Brain microvascular endothelial cell (primary cell): ENCODE data around the gene PRORP.
"Not testable (repeated sequence)": the region's sequence is repeated elsewhere in the genome, so short reads cannot be mapped to it uniquely, and the experiment has no call there.

Experiments used
- DNase-seq: peaks from one replicate; pipeline ENCODE4 v3.0.0-alpha.2; 2020
- H3K27ac ChIP-seq: fragments of 250-450 bp; sonication (Bioruptor Pico); 2 replicates; pipeline ENCODE4 v1.5.1; 2020; ENCODE audit warnings: mild to moderate bottlenecking, moderate library complexity
- H3K27me3 ChIP-seq: fragments of 250-450 bp; sonication (Bioruptor Pico); replicated peaks from 2 replicates; pipeline ENCODE4 v1.5.1; 2020; ENCODE audit warnings: mild to moderate bottlenecking
- H3K36me3 ChIP-seq: fragments of 250-450 bp; sonication (Bioruptor Pico); replicated peaks from 2 replicates; pipeline ENCODE4 v1.5.1; 2020; ENCODE audit warnings: mild to moderate bottlenecking
- H3K4me3 ChIP-seq: 2 replicates; pipeline ENCODE4 v1.5.1; 2011; ENCODE audit warnings: low read depth, mild to moderate bottlenecking, control low read depth, low read length, moderate library complexity
- CTCF ChIP-seq: IDR thresholded peaks from 2 replicates; pipeline ENCODE4 v1.5.1; 2011; ENCODE audit warnings: low read depth, mild to moderate bottlenecking, moderate library complexity, low read length, control low read depth, inconsistent platforms; ENCODE audit errors: missing control alignments
- in situ Hi-C: cut with HindIII; loops from 2 replicates; pipeline ENCODE4 v1.10.0; 2017; ENCODE audit warnings: low sequenced_read_pairs, low pct_ligation_motif_present

Gene PRORP

GRCh38 chr14:35085441-35085840 lies 36.9 kb upstream of the PRORP start:
- Histone ChIP-seq H3K4me3 (no peak overlapping the region), H3K27ac (no peak overlapping the region), H3K36me3 (peaks cover 26% of the 10 kb centered on the region), H3K27me3 (no peaks in the 10 kb centered on the region)
- TF ChIP-seq CTCF = no peak
- no peak for DNase-seq
- in situ Hi-C loops = loop anchor here (25.0 kb wide), 1 partner anchor 327 kb away; the partner anchor contains the start of gene NFKBIA

GRCh38 chr14:35088514-35088913 lies 33.8 kb upstream of the PRORP start:
- in situ Hi-C loops = loop anchor here (25.0 kb wide), 1 partner anchor 324 kb away; the partner anchor contains the start of gene NFKBIA
- TF ChIP-seq CTCF = no peak
- Histone ChIP-seq H3K27ac (no peak overlapping the region), H3K27me3 (no peaks in the 10 kb centered on the region), H3K4me3 (no peak overlapping the region), H3K36me3 (peaks cover 20% of the 10 kb centered on the region)
- DNase-seq = peak; percentile 2

- not testable (repeated sequence) for DNase-seq, H3K4me3 ChIP-seq, H3K27ac ChIP-seq, H3K27me3 ChIP-seq
- H3K36me3 ChIP-seq = peaks cover 17% of the 10 kb centered on the region
- in situ Hi-C loops = loop anchor here (25.0 kb wide), 1 partner anchor 318 kb away; the partner anchor contains the start of gene NFKBIA
Observed at GRCh38 chr14:35094645-35095044, 27.7 kb upstream of the PRORP start.

DNA sequence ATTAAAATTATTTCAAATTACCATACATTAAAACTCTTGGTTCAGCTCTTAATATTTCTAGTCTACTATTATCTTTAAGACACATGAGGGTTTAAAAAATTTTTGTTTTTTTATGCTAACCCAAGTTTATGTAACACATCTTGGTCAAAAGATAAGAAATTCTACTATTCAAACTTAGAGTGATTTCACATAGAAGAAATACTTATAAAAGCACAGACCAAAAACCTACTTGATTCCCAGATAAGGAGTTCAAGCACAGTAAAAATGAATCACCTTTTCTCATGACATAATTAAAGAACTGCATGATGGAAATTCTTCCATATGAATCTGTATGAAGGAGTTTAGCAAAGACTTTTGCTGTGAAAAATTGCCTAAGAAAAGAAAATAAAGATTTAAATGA lies 14.5 kb upstream of the PRORP start:
- Histone ChIP-seq H3K36me3 (peaks cover 34% of the 10 kb centered on the region), H3K27ac (no peak overlapping the region), H3K4me3 (no peak overlapping the region), H3K27me3 (no peaks in the 10 kb centered on the region)
- no peak for TF ChIP-seq CTCF
- in situ Hi-C loops = no loop called here
- no peak for DNase-seq

- no peak for DNase-seq
- TF ChIP-seq CTCF = no peak
- no peak overlapping the region for H3K27ac ChIP-seq
- in situ Hi-C loops = no loop called here
- H3K27me3 ChIP-seq = no peaks in the 10 kb centered on the region
- H3K36me3 ChIP-seq = peaks cover 44% of the 10 kb centered on the region
- H3K4me3 ChIP-seq = no peak overlapping the region
Observed at GRCh38 chr14:35112641-35113040, 9.7 kb upstream of the PRORP start.

DNA sequence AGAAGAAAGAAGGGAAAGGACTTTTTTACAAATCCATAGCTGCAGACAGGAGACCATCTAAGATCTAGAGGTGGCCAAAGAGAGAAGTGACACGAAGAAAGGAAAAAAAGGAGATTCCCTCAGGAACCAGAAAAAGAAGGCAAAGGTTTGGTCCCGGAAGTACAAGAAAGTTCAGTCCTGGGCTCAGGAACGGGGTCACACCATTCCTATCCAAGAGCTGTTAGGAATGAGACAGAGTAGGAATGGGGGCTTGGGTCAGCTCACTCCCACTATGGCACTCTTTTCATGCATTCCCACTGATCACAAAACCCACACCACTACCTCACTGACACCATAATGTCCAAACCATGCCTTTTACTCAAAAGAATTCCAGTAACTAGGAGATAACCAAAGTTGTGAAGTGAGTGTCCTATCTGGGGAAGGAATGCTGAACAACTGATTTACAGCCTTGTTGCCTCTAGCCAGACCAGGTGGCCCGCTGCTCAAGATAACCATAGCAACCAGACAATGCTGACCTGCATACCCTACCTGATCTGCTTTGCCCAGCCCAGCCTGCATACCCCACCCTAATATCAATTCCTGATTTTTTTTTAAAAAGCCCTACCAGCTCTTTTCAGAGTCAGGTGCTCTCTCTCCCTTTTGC lies 8.9 kb upstream of the PRORP start:
- Histone ChIP-seq H3K27me3 (no peaks in the 10 kb centered on the region), H3K4me3 (no peak overlapping the region), H3K36me3 (peaks cover 44% of the 10 kb centered on the region), H3K27ac (peak overlapping the region; percentile 29)
- no peak for DNase-seq
- in situ Hi-C loops = no loop called here
- no peak for TF ChIP-seq CTCF
